ENCODE measurements around the gene IRAK3. TPM values are rescaled to one million over a fixed set of nuclear protein-coding genes. Genes with fewer than 3 reads are reported as not detected.

IRAK3 gene
- total RNA-seq, 1 donor from 2014 or later: 0.93 TPM

DNA sequence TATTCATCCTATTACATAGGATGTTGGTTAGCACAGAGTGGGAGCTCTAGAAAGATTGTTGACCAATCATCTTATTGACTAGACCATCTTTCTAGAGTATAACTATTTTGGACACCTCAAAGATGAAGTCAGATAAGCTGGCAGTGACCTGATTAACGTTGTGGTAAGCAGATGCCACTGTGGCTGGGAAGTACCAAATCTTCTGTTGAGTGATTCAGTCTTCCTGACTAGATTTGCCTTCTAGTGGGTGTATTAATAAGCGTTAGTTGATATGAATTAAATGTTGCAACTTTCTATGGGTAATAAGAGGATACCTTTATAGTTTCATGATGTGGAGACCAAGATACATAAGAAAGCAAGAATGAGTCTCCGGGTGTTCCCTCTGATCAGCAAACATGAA lies 62.0 kb downstream of the IRAK3 start:
- intact Hi-C loops (cut with micrococcal nuclease): no loop called here

GRCh38 chr12:66252771-66253170 lies 63.8 kb downstream of the IRAK3 start:
- intact Hi-C loops (cut with micrococcal nuclease): no loop called here

DNA sequence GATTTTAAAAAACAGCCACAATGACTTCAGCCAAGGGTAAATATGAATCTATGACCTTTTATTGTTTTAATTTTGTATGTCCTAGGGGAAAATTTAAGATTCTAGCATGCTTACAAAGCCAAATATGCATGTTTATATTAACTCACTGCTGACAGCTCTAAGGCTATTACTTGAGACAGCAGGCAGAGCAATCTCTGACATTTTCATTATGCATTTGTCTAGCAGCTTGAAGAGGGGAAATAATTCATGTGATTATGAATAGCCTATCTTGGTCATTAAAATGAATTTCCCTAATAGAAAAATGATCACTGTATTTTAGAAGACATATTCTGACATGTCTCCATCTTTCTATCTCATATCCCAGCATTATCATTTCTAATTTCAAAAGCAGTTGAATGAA lies 66.7 kb downstream of the IRAK3 start:
- intact Hi-C loops (cut with micrococcal nuclease): no loop called here

DNA sequence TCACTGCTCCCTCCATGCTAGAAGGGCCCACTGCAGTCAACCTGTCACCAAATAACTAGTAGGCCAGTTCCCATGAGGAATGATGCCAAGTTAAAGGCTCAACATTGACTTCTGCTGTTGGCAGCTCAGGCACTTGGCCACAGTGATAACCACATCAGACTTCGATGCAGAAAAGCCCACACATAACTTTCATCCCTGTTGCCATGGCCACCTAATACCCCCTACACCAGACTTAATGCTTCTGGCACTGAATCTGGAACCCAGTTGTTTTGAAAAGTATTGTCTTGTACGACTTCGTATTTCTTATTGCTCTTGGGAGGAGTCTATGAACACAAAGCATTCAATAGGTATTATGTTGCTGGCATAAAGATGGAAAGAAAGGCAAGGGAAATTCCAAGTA lies 69.0 kb downstream of the IRAK3 start:
- intact Hi-C loops (cut with micrococcal nuclease): no loop called here

- intact Hi-C loops (cut with micrococcal nuclease): no loop called here
Observed at GRCh38 chr12:66262737-66263136, 73.7 kb downstream of the IRAK3 start.

GRCh38 chr12:66268562-66268961 lies 79.5 kb downstream of the IRAK3 start:
- intact Hi-C loops (cut with micrococcal nuclease): loop anchor here (2.0 to 5.0 kb wide), 2 partner anchors 20 to 34 kb away; partner anchors contain the start of gene HELB

GRCh38 chr12:66269142-66269541 lies 80.1 kb downstream of the IRAK3 start:
- intact Hi-C loops (cut with micrococcal nuclease): loop anchor here (1.0 to 5.0 kb wide), 3 partner anchors 20 to 140 kb away; partner anchors contain the start of gene HELB

- intact Hi-C loops (cut with micrococcal nuclease): loop anchor here (1.0 to 10.0 kb wide), 5 partner anchors 19 to 424 kb away; partner anchors contain the start of gene HELB
Observed at GRCh38 chr12:66269757-66270383, 80.9 kb downstream of the IRAK3 start.

DNA sequence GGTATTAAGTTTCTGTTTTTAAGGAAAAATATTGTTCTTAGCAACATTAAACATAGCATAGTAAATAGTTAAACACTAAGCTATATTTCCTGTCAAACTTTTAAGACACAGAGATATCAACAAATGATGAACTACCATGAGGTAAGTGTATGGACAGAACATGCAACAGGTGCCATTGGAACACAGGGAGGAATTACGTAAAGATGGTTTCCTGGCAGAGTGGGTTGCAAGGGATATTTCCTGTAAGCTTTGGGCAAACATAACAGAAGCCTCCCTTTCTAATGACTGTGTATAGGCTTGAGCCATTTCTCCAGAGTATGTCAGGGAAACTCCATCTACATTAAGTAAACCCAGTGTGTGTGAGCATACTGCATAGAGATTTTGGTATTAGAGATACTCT lies 81.6 kb downstream of the IRAK3 start:
- intact Hi-C loops (cut with micrococcal nuclease): loop anchor here (1.0 to 10.0 kb wide), 2 partner anchors 54 to 424 kb away; no protein-coding TSS in a partner anchor

- intact Hi-C loops (cut with micrococcal nuclease): loop anchor here (10.0 kb wide), 1 partner anchor 52 kb away; no protein-coding TSS in a partner anchor
Observed at GRCh38 chr12:66272650-66273049, 83.6 kb downstream of the IRAK3 start.

GRCh38 chr12:66273147-66273546 lies 84.1 kb downstream of the IRAK3 start:
- intact Hi-C loops (cut with micrococcal nuclease): loop anchor here (10.0 kb wide), 1 partner anchor 52 kb away; no protein-coding TSS in a partner anchor

DNA sequence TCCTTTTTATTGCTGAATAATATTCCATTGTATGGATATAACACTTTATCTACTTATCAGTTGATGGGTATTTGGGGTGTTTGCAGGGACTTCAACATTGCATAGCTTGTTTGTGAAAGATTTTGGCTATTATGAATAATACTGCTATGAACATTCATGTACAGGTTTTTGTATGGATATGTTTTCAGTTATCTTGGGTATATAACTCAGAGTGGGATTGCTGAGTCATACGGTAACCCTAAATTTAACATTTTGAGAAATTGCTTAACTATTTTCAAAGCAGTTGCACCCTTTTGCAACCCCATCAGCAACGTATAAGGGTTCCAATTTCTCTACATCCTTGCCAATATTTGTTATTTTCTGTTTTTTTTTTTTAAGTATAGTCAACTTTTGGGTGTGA lies 86.0 kb downstream of the IRAK3 start:
- intact Hi-C loops (cut with micrococcal nuclease): loop anchor here (10.0 kb wide), 1 partner anchor 50 kb away; no protein-coding TSS in a partner anchor

GRCh38 chr12:66279123-66279712 lies 90.2 kb downstream of the IRAK3 start:
- intact Hi-C loops (cut with micrococcal nuclease): loop anchor here (1.0 to 10.0 kb wide), 3 partner anchors 9 to 46 kb away; partner anchors contain the start of gene HELB

DNA sequence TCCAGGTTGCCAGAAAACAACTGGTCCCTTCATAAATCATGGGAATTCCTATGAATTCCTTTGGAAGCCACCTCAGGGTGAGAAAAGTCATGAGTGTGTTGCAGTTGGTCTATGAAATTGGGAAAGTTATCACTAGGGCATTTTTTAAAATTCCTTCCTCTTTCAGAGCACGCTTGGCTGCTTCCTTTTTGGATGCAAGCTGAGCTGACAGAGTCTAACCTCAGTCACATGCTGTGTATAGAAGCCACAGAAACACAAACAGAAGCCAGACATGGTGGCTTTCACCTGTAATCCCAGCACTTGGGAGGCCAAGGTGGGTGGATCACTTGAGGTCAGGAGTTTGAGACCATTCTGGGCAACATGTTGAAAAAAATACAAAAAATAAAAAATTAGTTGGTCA lies 91.5 kb downstream of the IRAK3 start:
- intact Hi-C loops (cut with micrococcal nuclease): no loop called here

- intact Hi-C loops (cut with micrococcal nuclease): no loop called here
Observed at GRCh38 chr12:66282244-66282643, 93.2 kb downstream of the IRAK3 start.

DNA sequence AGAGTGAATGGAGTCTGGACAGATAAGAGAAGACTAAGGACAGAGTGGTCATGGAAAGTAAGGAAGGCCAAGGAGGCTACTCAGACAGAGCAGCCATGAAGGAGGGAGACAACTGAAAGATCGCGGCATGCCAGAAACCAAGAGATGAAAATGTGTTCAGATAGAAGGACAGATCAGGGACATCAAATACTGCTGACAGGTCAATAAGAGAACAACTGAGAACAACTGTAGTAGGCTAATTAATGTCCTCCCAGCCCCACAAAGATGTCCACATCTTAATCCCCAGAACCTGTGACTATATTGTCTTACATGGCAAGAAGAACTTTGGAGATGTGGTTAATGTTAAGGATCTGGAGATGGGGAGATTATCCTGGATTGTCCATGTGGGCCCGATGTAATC lies 98.3 kb downstream of the IRAK3 start:
- intact Hi-C loops (cut with micrococcal nuclease): loop anchor here (5.0 kb wide), 1 partner anchor 155 kb away; the partner anchor contains the start of gene LLPH

- intact Hi-C loops (cut with micrococcal nuclease): loop anchor here (1.0 to 5.0 kb wide), 5 partner anchors 9 to 156 kb away; partner anchors contain the start of genes HELB, LLPH and TMBIM4
Observed at GRCh38 chr12:66288121-66288520, 99.1 kb downstream of the IRAK3 start.

DNA sequence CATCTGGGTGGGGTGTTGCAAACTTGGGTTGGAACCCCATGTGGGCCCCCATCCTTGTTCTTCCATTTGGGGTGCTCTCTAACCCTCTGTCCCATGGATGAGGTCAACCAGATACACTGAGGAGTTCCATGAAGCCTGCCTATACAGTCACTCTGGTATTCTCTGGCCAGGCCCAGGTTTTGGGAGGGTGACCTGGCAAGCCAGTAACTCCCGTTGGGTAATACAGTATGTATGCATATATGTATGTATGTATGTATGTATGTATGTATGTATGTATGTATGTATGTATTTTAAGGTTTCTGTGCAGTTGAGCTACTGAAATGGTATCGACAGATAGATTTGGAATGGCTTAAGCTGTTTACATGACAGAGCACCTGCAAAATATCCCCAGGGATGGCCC lies 100.5 kb downstream of the IRAK3 start:
- intact Hi-C loops (cut with micrococcal nuclease): loop anchor here (2.0 to 5.0 kb wide), 2 partner anchors 21 to 157 kb away; partner anchors contain the start of gene LLPH

DNA sequence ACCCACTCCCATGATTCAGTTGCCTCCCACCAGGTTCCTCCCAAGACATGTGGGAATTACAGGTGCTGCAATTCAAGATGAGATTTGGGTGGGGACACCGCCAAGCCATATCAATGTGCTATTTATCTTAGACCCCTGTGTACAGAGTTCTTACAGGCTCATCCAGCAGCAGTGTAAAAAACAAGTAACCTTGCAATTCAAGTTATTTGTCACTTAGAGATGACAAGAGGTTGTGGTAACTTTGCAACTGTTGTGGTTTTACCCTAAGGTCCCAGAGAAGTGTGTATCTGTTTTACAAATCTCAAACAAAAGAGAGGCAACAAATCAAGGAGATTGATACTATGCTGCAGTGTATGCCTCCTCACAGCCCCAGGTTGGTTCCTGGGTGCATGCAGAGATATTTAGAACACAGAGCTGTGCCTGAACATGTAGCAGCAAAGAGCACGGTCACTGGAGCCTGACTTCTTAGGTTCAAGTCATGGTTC lies 101.7 kb downstream of the IRAK3 start:
- intact Hi-C loops (cut with micrococcal nuclease): no loop called here

- intact Hi-C loops (cut with micrococcal nuclease): no loop called here
Observed at GRCh38 chr12:66296176-66296683, 107.2 kb downstream of the IRAK3 start.

- intact Hi-C loops (cut with micrococcal nuclease): no loop called here
Observed at GRCh38 chr12:66297080-66297479, 108.1 kb downstream of the IRAK3 start.

DNA sequence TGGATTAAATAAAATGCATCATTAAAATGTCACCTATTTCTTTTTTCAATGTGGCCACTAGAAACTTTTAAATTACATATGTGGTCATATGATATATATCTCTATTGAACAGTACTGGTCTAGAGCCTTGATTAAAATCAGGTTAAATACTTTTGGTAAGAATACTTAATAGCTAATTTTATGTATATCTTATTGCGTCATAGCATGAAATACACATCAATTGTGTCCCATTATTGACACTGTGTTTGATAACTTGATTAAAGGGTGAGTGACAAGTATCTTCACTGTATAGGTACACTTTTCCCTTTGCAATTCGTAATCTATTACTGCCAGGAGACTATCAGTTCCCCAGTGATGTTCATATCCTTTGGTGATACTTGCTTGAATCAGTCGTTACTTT lies 108.9 kb downstream of the IRAK3 start:
- intact Hi-C loops (cut with micrococcal nuclease): no loop called here

All from T-helper 2 cell treated with Interferon-gamma antibody and Interleukin-4, amounts not matched to agents 100 ng/mL and 5 ng/mL, for 36 hours (primary cell).